ENCODE data around the gene PWWP3B.
"Not testable (repeated sequence)": the region's sequence is repeated elsewhere in the genome, so short reads cannot be mapped to it uniquely, and the experiment has no call there.

The PWWP3B gene

GRCh38 chrX:106168107-106168506 is at the start of gene PWWP3B:
TSS of gene PWWP3B (plus strand) at chrX:106168305. CDS start at chrX:106205433, 37,128 bp downstream.
- DNase-seq: no peak

GRCh38 chrX:106139048-106139447 is 29.1 kb upstream of the PWWP3B start:
- no peak for DNase-seq

- DNase-seq: no peak
Observed at GRCh38 chrX:106144755-106145639, 23.1 kb upstream of the PWWP3B start.

- DNase-seq: no peak
Observed at GRCh38 chrX:106150701-106151100, 17.4 kb upstream of the PWWP3B start.

GRCh38 chrX:106159861-106160282 is 8.2 kb upstream of the PWWP3B start:
- DNase-seq: no peak

GRCh38 chrX:106170318-106170717 is 2.2 kb downstream of the PWWP3B start:
- DNase-seq: no peak

GRCh38 chrX:106171293-106171820 is 3.3 kb downstream of the PWWP3B start:
- DNase-seq: no peak

- no peak for DNase-seq
Observed at GRCh38 chrX:106177106-106177981, 9.2 kb downstream of the PWWP3B start.

- DNase-seq: no peak
Observed at GRCh38 chrX:106177982-106178321, 9.8 kb downstream of the PWWP3B start.

GRCh38 chrX:106178826-106179225 is 10.7 kb downstream of the PWWP3B start:
- no peak for DNase-seq

GRCh38 chrX:106183685-106184084 is 15.6 kb downstream of the PWWP3B start:
- not testable (repeated sequence) for DNase-seq

GRCh38 chrX:106201502-106202178 is 33.5 kb downstream of the PWWP3B start:
- DNase-seq: no peak

- no peak for DNase-seq
Observed at GRCh38 chrX:106203315-106203714, 35.2 kb downstream of the PWWP3B start.

GRCh38 chrX:106208154-106208553 is 40.0 kb downstream of the PWWP3B start:
- DNase-seq: no peak

All from activated T-cell treated with anti-CD3 and anti-CD28 coated beads, Interleukin-2, amount 50 U/mL, for 1 hour (primary cell).